Endodermal cell (in vitro differentiated cells): Measurements from ENCODE around the gene LRP2. TPM values are rescaled to one million over a fixed set of nuclear protein-coding genes. Genes with fewer than 3 reads are reported as not detected.
A peak's percentile ranks its signal among the peaks of the same experiment; 100 is the strongest.

ENCODE experiments used
- DNase-seq: peaks from one replicate; pipeline ENCODE4 v3.0.0-alpha.2; 2017
- H3K27ac ChIP-seq: 2 replicates; pipeline ENCODE4 v1.5.1; 2013; ENCODE audit warnings: mild to moderate bottlenecking, low read depth, low read length, moderate library complexity
- H3K27me3 ChIP-seq: 2 replicates; pipeline ENCODE4 v1.6.1; 2013; ENCODE audit warnings: mild to moderate bottlenecking, low read length, moderate library complexity; ENCODE audit not compliant: insufficient read depth, control insufficient read depth, poor library complexity, severe bottlenecking
- H3K36me3 ChIP-seq: 2 replicates; pipeline ENCODE4 v1.7.0; 2013; ENCODE audit warnings: mild to moderate bottlenecking, low read length, moderate library complexity; ENCODE audit not compliant: control insufficient read depth, insufficient read depth
- H3K4me1 ChIP-seq: one replicate; pipeline ENCODE4 v1.7.0; 2013; ENCODE audit warnings: low read length; ENCODE audit not compliant: control insufficient read depth, insufficient read depth
- H3K4me3 ChIP-seq: 2 replicates; pipeline ENCODE4 v1.5.1; 2013; ENCODE audit warnings: mild to moderate bottlenecking, low read length, moderate library complexity
- H3K9ac ChIP-seq: 2 replicates; pipeline ENCODE4 v1.6.1; 2013; ENCODE audit warnings: mild to moderate bottlenecking, low read length, moderate library complexity; ENCODE audit not compliant: poor library complexity, severe bottlenecking; ENCODE audit errors: extremely low read depth
- H3K9me3 ChIP-seq: 2 replicates; pipeline ENCODE4 v1.6.1; 2013; ENCODE audit warnings: mild to moderate bottlenecking, low read length, moderate library complexity; ENCODE audit not compliant: control insufficient read depth
- H3K27ac Mint-ChIP-seq: 2 replicates; pipeline ENCODE4 v1.8.0; 2020; ENCODE audit warnings: mixed read lengths
- H3K27me3 Mint-ChIP-seq: 2 replicates; pipeline ENCODE4 v1.8.0; 2021; ENCODE audit warnings: mild to moderate bottlenecking, mixed read lengths; ENCODE audit not compliant: insufficient read depth
- H3K36me3 Mint-ChIP-seq: 2 replicates; pipeline ENCODE4 v1.8.0; 2020; ENCODE audit warnings: low read depth, mixed read lengths
- H3K4me1 Mint-ChIP-seq: 2 replicates; pipeline ENCODE4 v1.8.0; 2020; ENCODE audit warnings: mixed read lengths
- H3K4me3 Mint-ChIP-seq: 2 replicates; pipeline ENCODE4 v1.8.0; 2020; ENCODE audit warnings: mild to moderate bottlenecking, moderate library complexity, mixed read lengths
- H3K9me3 Mint-ChIP-seq: 2 replicates; pipeline ENCODE4 v1.8.0; 2020; ENCODE audit warnings: mild to moderate bottlenecking, mixed read lengths
- WGBS, 2 experiments: methylation state at CpG; one replicate each; pipeline versions ENCODE4 v1.1.5 to v1.1.7; 2013; ENCODE audit warnings: missing lambda C conversion rate in 2 of 2, mixed read lengths in 1 of 2; ENCODE audit not compliant: insufficient coverage in 1 of 2, insufficient read length in 1 of 2; 5-methylcytosine and 5-hydroxymethylcytosine counted together
- total RNA-seq, 2 donors: library from RNA; stranded (reverse); fragmentation: NEBNext Ultra II Directional in 1 of 2; extraction: Animal tissue kit (Norgen Biotek cat#: 25700) in 1 of 2; gene quantifications; 2 replicates in 1 of 2; 3 replicates in 1 of 2; pipeline ENCODE4 v1.2.1, GENCODE V29; 2021
- TF ChIP-seq, protein P1 (sequence below): fragments of 200-600 bp; sonication (generic); conservative IDR thresholded peaks from 2 replicates; pipeline ENCODE4 v1.5.0; 2021; ENCODE audit warnings: antibody characterized with exemption, mild to moderate bottlenecking

LRP2 gene
- total RNA-seq, 2 donors from 2014 or later, result 2.2 to 3.5 TPM

DNA sequence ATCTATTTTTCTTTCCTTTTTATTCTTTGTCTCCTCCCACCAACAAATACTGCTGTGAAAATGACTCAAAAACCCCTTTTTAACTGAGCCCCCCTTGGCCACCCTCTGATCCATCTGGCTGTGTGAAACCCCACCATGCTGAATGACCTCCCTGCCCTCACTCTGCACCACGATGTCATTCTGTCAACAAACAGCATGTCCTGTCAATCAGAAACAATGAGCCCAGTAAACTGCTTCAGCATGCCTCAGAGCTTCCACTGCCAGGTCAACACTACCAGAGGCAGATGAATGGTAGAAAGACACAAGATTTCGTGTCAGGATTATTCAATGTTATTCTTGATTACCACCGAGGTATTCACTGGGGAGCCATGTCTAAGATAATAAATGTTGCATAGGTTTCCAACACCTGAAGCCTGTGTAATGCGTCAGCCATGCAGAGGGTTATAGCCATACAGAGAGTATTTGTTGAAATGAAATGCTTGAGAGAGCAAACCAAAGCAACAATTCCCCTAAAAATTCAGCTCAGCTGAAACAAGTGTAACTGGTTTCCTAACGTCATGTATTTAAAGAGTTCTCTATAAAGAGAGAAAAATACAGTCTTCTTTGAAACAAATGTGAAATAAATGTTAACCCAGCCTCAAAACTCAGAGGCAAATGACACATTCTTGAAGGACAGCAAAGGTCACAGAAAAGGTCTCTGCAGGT lies 76.7 kb downstream of the LRP2 start:
- H3K4me3 ChIP-seq, result no peak overlapping the region
- Mint-ChIP-seq H3K27me3 (no peaks in the 10 kb centered on the region), H3K4me3 (no peak overlapping the region), H3K27ac (no peak overlapping the region), H3K36me3 (no peaks in the 10 kb centered on the region), H3K4me1 (peaks cover 18% of the 10 kb centered on the region), H3K9me3 (no peaks in the 10 kb centered on the region)
- H3K9ac ChIP-seq, result no peak overlapping the region
- TF ChIP-seq, protein P1, sequence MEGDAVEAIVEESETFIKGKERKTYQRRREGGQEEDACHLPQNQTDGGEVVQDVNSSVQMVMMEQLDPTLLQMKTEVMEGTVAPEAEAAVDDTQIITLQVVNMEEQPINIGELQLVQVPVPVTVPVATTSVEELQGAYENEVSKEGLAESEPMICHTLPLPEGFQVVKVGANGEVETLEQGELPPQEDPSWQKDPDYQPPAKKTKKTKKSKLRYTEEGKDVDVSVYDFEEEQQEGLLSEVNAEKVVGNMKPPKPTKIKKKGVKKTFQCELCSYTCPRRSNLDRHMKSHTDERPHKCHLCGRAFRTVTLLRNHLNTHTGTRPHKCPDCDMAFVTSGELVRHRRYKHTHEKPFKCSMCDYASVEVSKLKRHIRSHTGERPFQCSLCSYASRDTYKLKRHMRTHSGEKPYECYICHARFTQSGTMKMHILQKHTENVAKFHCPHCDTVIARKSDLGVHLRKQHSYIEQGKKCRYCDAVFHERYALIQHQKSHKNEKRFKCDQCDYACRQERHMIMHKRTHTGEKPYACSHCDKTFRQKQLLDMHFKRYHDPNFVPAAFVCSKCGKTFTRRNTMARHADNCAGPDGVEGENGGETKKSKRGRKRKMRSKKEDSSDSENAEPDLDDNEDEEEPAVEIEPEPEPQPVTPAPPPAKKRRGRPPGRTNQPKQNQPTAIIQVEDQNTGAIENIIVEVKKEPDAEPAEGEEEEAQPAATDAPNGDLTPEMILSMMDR, result no peak
- peak; percentile 62 for DNase-seq
- H3K36me3 ChIP-seq, result no peaks in the 10 kb centered on the region
- H3K27me3 ChIP-seq, result no peaks in the 10 kb centered on the region
- H3K27ac ChIP-seq, result peak overlapping the region; percentile 69
- H3K4me1 ChIP-seq, result peaks cover 15% of the 10 kb centered on the region
- WGBS, 2 experiments, result 67 to 74% methylated on average over 3 to 5 of the region's 5 CpGs
- H3K9me3 ChIP-seq, result no peaks in the 10 kb centered on the region

DNA sequence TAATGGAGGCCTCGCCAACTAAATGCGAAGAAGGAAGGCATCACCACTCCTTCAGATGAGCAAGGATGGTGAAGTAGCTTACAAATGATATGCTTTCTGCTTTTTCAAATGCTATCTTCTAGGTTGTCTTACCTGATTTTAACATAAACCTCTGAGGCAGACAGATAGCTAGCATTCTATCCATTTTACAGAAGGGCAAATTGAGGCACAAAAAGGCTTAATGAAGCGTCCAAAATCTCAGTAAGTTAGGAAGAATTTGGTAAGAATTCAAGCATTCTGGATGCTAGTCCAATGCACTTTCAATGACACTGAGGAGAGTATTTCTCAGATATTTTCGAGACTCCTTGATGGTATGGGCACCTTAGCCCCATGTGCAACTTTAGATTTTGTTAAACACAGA lies 81.8 kb downstream of the LRP2 start:
- no peak overlapping the region for H3K27ac Mint-ChIP-seq
- no peaks in the 10 kb centered on the region for H3K27me3 ChIP-seq
- TF ChIP-seq, protein P1, result no peak
- H3K9ac ChIP-seq, result no peak overlapping the region
- H3K27ac ChIP-seq, result no peak overlapping the region
- H3K36me3 ChIP-seq, result no peaks in the 10 kb centered on the region
- H3K4me1 ChIP-seq, result peaks cover 2% of the 10 kb centered on the region
- DNase-seq, result no peak
- WGBS, 2 experiments, result 90 to 92% methylated on average over 4 of the region's 4 CpGs
- H3K4me3 ChIP-seq, result no peak overlapping the region
- H3K36me3 Mint-ChIP-seq, result no peaks in the 10 kb centered on the region
- peaks cover 4% of the 10 kb centered on the region for H3K4me1 Mint-ChIP-seq
- no peaks in the 10 kb centered on the region for H3K27me3 Mint-ChIP-seq
- H3K4me3 Mint-ChIP-seq, result no peak overlapping the region
- H3K9me3 ChIP-seq, result no peaks in the 10 kb centered on the region
- no peaks in the 10 kb centered on the region for H3K9me3 Mint-ChIP-seq

DNA sequence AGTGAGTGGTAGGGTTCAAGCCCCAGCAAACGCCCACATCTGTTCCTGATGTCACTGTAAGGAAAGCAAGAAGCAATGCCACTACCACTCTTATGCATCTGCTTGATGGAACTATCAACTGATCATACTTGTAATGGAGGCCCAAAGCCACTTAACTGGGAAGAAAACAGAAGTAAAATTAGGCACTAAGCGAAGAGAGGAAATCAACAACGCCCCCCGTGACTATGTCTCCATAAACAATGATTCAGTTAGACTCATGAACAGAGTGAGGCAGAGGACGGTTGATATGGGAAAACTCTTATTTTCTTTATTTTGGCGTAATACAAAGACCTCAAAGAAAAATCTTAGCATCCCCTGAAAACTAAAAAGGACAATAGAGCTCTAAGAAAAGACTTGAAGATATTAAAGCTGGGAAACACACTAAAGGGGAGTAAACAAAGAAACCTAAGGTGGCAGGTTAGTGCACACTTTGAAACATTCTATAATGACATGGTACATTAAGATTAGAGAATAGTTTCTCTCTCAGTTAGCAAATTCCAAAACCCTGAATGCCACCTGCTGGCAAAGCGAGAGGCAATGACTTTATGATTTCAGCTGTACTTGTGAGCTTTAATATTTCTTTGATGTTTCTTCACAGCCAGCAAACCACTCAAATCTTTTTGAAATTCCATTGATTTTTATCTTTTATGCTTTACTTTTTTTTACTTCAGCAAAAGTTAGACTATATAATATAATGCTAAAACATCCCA lies 86.5 kb downstream of the LRP2 start:
- Histone ChIP-seq H3K9ac (no peak overlapping the region), H3K9me3 (no peaks in the 10 kb centered on the region), H3K4me1 (no peaks in the 10 kb centered on the region), H3K36me3 (no peaks in the 10 kb centered on the region), H3K27ac (no peak overlapping the region), H3K27me3 (no peaks in the 10 kb centered on the region), H3K4me3 (no peak overlapping the region)
- H3K27me3 Mint-ChIP-seq, result peaks cover 4% of the 10 kb centered on the region
- no peak overlapping the region for H3K4me3 Mint-ChIP-seq
- no peaks in the 10 kb centered on the region for H3K36me3 Mint-ChIP-seq
- 93 to 100% methylated on average over 2 to 7 of the region's 7 CpGs for WGBS, 2 experiments
- TF ChIP-seq, protein P1, result peak; percentile 35
- H3K9me3 Mint-ChIP-seq, result no peaks in the 10 kb centered on the region
- no peaks in the 10 kb centered on the region for H3K4me1 Mint-ChIP-seq
- no peak for DNase-seq
- H3K27ac Mint-ChIP-seq, result no peak overlapping the region
